Left ventricle myocardium inferior (tissue), 1 donor: ENCODE measurements around the gene ZNF582. TPM values are rescaled to one million over a fixed set of nuclear protein-coding genes. Genes with fewer than 3 reads are reported as not detected.

Experiments
- DNase-seq: peaks from one replicate; pipeline ENCODE4 v3.0.0-alpha.2; 2020
- H3K27ac ChIP-seq: fragments of 200-600 bp; replicated peaks from 2 replicates; pipeline ENCODE4 v1.8.0; 2021
- H3K27me3 ChIP-seq: fragments of 200-600 bp; 2 replicates; pipeline ENCODE4 v1.8.0; 2021; ENCODE audit warnings: low read depth
- H3K36me3 ChIP-seq: fragments of 200-600 bp; 2 replicates; pipeline ENCODE4 v1.8.0; 2021
- H3K4me1 ChIP-seq: fragments of 200-600 bp; 2 replicates; pipeline ENCODE4 v1.8.0; 2021
- H3K4me3 ChIP-seq: fragments of 200-600 bp; 2 replicates; pipeline ENCODE4 v1.8.0; 2021; ENCODE audit warnings: mild to moderate bottlenecking, moderate library complexity
- H3K9me3 ChIP-seq: fragments of 200-600 bp; replicated peaks from 2 replicates; pipeline ENCODE4 v1.8.0; 2021
- CTCF ChIP-seq: fragments of 200-600 bp; IDR thresholded peaks from 2 replicates; pipeline ENCODE4 v1.8.0; 2021; ENCODE audit warnings: antibody characterized with exemption, mild to moderate bottlenecking, borderline replicate concordance
- intact Hi-C: fragments of 100-400 bp; cut with micrococcal nuclease; formaldehyde crosslinking; loops from one replicate; pipeline ENCODE4 v1.11.0; 2022
- total RNA-seq: library from RNA; stranded (reverse); fragmentation: NEBNext Ultra II Directional; extraction: Animal tissue kit (Norgen Biotek cat#: 25700); gene quantifications from one replicate; pipeline ENCODE4 v1.2.1, GENCODE V29; 2021
- donor health status: DM: no; HTN: yes; CAD: no; lungs with severe emphysema.

Gene ZNF582
- total RNA-seq, 1 donor from 2014 or later, result 4.4 TPM

GRCh38 chr19:56383826-56384605 lies 9.3 kb downstream of the ZNF582 start:
- intact Hi-C loops, result no loop called here
- no peak overlapping the region for H3K4me3 ChIP-seq
- H3K4me1 ChIP-seq, result no peaks in the 10 kb centered on the region
- H3K27me3 ChIP-seq, result no peaks in the 10 kb centered on the region
- H3K9me3 ChIP-seq, result peaks cover 69% of the 10 kb centered on the region
- no peak overlapping the region for H3K27ac ChIP-seq
- no peak for DNase-seq
- TF ChIP-seq CTCF, result no peak
- H3K36me3 ChIP-seq, result peaks cover 74% of the 10 kb centered on the region

- Histone ChIP-seq H3K4me3 (no peak overlapping the region), H3K36me3 (peaks cover 78% of the 10 kb centered on the region), H3K27ac (no peak overlapping the region), H3K27me3 (no peaks in the 10 kb centered on the region), H3K4me1 (no peaks in the 10 kb centered on the region), H3K9me3 (peaks cover 78% of the 10 kb centered on the region)
- no peak for TF ChIP-seq CTCF
- DNase-seq, result no peak
- intact Hi-C loops, result no loop called here
Measured at GRCh38 chr19:56377105-56377924, 16.0 kb downstream of the ZNF582 start.

- DNase-seq, result no peak
- Histone ChIP-seq H3K27ac (no peak overlapping the region), H3K4me1 (peaks cover 27% of the 10 kb centered on the region), H3K4me3 (no peak overlapping the region), H3K36me3 (peaks cover 71% of the 10 kb centered on the region), H3K9me3 (peaks cover 27% of the 10 kb centered on the region), H3K27me3 (no peaks in the 10 kb centered on the region)
- intact Hi-C loops, result no loop called here
- no peak for TF ChIP-seq CTCF
Measured at GRCh38 chr19:56372281-56372680, 21.1 kb downstream of the ZNF582 start.

- H3K27ac ChIP-seq, result no peak overlapping the region
- intact Hi-C loops, result no loop called here
- H3K4me3 ChIP-seq, result no peak overlapping the region
- peaks cover 5% of the 10 kb centered on the region for H3K9me3 ChIP-seq
- H3K36me3 ChIP-seq, result peaks cover 49% of the 10 kb centered on the region
- H3K27me3 ChIP-seq, result no peaks in the 10 kb centered on the region
- no peak for TF ChIP-seq CTCF
- peaks cover 27% of the 10 kb centered on the region for H3K4me1 ChIP-seq
- no peak for DNase-seq
Measured at GRCh38 chr19:56369886-56370676, 23.3 kb downstream of the ZNF582 start.
